ENCODE measurements around the gene XRCC4. TPM values are rescaled to one million over a fixed set of nuclear protein-coding genes. Genes with fewer than 3 reads are reported as not detected.

Gene XRCC4
- total RNA-seq, 1 donor from 2014 or later: 6.5 TPM

- no peak for DNase-seq
Measured at GRCh38 chr5:83281176-83281575, 203.8 kb downstream of the XRCC4 start.

GRCh38 chr5:83281658-83282057, 204.3 kb downstream of the XRCC4 start:
- DNase-seq: peak; percentile 27

- no peak for DNase-seq
Measured at GRCh38 chr5:83283761-83284160, 206.4 kb downstream of the XRCC4 start.

- DNase-seq: no peak
Measured at GRCh38 chr5:83285661-83286398, 208.5 kb downstream of the XRCC4 start.

- DNase-seq: no peak
Measured at GRCh38 chr5:83294246-83294645, 216.9 kb downstream of the XRCC4 start.

GRCh38 chr5:83299353-83299752, 222.0 kb downstream of the XRCC4 start:
- no peak for DNase-seq

GRCh38 chr5:83306572-83307241, 229.4 kb downstream of the XRCC4 start:
- DNase-seq: peak; percentile 25

GRCh38 chr5:83312663-83313062, 235.3 kb downstream of the XRCC4 start:
- no peak for DNase-seq

GRCh38 chr5:83313436-83313835, 236.1 kb downstream of the XRCC4 start:
- no peak for DNase-seq

GRCh38 chr5:83321483-83322055, 244.2 kb downstream of the XRCC4 start:
- no peak for DNase-seq

- no peak for DNase-seq
Measured at GRCh38 chr5:83322273-83322924, 245.1 kb downstream of the XRCC4 start.

GRCh38 chr5:83323557-83324180, 246.3 kb downstream of the XRCC4 start:
- DNase-seq: no peak

GRCh38 chr5:83331842-83332241, 254.5 kb downstream of the XRCC4 start:
- DNase-seq: no peak

GRCh38 chr5:83337453-83338035, 260.2 kb downstream of the XRCC4 start:
- DNase-seq: no peak

GRCh38 chr5:83340511-83340918, 263.2 kb downstream of the XRCC4 start:
- no peak for DNase-seq

GRCh38 chr5:83341815-83342334, 264.5 kb downstream of the XRCC4 start:
- no peak for DNase-seq

- no peak for DNase-seq
Measured at GRCh38 chr5:83342465-83342864, 265.1 kb downstream of the XRCC4 start.

- no peak for DNase-seq
Measured at GRCh38 chr5:83343299-83343698, 266.0 kb downstream of the XRCC4 start.

GRCh38 chr5:83345423-83345822, 268.1 kb downstream of the XRCC4 start:
- no peak for DNase-seq

GRCh38 chr5:83348281-83348780, 271.0 kb downstream of the XRCC4 start:
- DNase-seq: no peak

- DNase-seq: no peak
Measured at GRCh38 chr5:83353231-83353630, 275.9 kb downstream of the XRCC4 start.

GRCh38 chr5:83353774-83354173, 276.4 kb downstream of the XRCC4 start:
- DNase-seq: no peak

Measured in dermis blood vessel endothelial cell (primary cell).